ENCODE measurements around the gene KIF16B.

GRCh38 chr20:16280219-16280618 is 293.0 kb downstream of the KIF16B start:
- TF ChIP-seq FOXA1 (IDR thresholded peaks at IDR 0.05) = no peak
- TF ChIP-seq CTCF (IDR thresholded peaks at IDR 0.05; ENCODE audit: low read depth, low read length, missing input control) = no peak
- TF ChIP-seq NR2F2 (IDR thresholded peaks at IDR 0.05) = no peak
- no peak for TF ChIP-seq HNF4G (IDR thresholded peaks at IDR 0.05)
- TF ChIP-seq ATF3 (IDR thresholded peaks at IDR 0.05) = no peak
- TF ChIP-seq REST (IDR thresholded peaks at IDR 0.05) = no peak
- TF ChIP-seq YY1 (IDR thresholded peaks at IDR 0.05) = no peak
- no peak for TF ChIP-seq RXRA (IDR thresholded peaks at IDR 0.05)

Data from liver (tissue), 3 donors.